Globus pallidus (tissue), 1 donor: ENCODE data around the gene SPRR3.
"Not testable (repeated sequence)": the region's sequence is repeated elsewhere in the genome, so short reads cannot be mapped to it uniquely, and the experiment has no call there.

Experiments used
- DNase-seq: peaks from one replicate; pipeline ENCODE4 v3.0.0-alpha.2; 2015; ENCODE audit warnings: low spot score

Gene SPRR3

DNA sequence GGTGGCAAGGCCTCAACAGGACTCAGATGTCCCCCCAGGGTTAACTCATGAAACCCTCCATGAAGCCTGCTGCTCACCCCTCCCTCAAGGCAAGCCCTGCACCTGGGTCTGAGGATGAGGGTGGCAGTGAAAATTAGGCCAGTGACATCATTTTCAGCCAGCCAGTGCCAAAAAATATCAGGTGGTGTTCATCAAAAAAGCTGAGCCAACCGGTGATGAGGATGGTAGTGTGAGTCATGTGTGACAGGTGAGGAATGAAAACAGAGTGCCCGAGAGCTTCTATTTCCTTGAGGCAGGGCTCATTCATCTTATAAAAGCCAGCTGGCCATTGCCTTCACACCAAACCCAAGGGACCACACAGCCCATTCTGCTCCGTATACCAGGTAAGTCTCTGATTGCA lies 17.8 kb upstream of the SPRR3 start, which contains the start of gene SPRR1A:
Gene SPRR1A (plus strand): TSS at position 339 of the 400 bp plus-strand sequence. CDS start 1,150 bp downstream, outside the sequence.
- DNase-seq = no peak

DNA sequence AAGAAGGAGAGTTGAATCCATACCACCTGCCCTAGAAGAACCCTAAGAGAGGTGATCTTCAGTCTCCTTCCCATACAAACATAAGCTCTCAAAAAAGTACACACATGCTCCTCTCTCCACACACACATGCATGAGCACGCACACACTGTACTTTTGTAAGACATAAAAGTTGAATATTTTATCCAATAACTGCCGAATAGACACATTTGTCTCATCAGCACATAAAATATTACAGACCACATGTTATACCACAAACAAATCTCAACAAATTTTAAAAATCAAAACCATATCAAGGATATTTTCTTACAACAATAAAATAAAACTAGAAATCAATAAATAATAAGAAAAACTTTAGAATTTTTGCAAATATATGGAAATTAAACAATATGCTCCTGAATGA lies 15.0 kb upstream of the SPRR3 start:
- no peak for DNase-seq

GRCh38 chr1:152993186-152993585 lies 8.4 kb upstream of the SPRR3 start:
- DNase-seq = no peak

GRCh38 chr1:152995842-152996241 lies 5.7 kb upstream of the SPRR3 start:
- no peak for DNase-seq

DNA sequence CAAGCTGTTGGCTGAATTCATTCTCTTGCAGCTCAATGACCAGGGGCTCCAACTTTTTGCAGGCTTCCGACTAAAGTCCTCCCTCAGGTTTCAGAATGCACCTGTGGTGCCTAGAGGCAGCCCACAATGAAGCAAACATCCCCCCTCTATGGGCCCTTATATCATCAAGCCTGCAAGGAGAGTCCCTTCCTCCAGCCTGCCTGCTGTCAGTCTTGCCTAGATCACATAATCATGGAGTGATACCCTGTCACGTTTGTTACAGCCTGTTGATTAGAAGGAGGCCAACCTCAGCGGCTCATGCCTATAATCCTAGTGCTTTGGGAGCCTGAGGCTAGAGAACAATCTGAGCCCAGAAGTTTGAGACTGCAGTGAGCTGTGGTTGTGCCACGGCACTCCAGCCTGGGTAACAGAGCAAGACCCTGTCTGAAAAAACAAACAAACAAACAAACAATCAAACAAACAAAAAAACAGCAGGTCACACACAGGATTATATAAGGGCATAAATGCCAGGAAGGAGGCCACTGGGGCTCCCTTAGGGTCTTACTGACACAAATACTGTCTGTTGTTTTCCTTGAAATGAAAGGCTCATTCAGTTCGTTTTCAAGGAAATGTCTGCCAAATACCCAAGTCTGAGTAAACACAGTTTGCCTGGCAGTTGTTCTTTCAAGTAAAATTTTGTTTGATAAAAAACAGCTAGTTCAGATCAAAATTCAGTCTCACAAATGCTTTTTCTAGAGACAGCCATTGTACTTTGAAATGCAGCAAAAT lies 4.7 kb upstream of the SPRR3 start:
- DNase-seq = peak; percentile 69

DNA sequence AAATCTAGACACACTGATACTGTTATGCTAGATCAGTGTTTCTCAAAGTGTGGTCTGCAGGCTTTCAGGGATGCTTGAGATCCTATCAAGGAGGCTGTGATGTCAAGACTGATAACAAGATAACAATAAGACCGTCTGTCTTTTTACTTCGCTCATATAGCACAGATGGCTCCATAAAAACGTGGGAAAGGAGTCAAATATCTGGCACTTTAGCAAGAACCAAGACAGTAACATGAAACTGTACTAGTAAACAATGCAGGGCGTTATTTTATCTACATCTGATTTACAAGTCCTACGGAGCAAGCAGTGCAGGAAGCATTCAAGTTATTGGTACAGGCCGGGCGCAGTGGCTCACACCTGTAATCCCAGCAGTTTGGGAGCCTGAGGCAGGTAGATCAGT lies 3.6 kb upstream of the SPRR3 start:
- no peak for DNase-seq

GRCh38 chr1:152998476-152998875 lies 3.1 kb upstream of the SPRR3 start:
- no peak for DNase-seq

DNA sequence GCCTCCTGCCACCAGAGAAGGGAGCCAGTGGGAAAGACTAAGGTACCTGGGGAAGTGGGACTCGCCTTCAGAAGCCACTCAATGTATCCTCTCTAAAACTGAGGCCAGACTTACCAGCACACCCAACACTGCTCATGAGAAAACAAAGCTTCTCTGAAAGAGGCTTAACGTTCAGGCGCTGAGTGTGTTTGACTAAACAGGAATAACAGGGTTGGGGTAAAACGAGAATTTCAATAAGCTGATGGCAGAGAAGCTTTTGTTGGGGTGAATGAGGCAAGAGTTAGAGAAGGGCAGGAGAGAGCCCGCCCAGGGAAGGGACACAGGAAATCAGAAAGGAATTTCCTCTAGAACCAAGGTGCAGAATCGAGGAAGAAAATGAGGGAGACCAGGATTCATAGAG lies 1.7 kb upstream of the SPRR3 start:
- no peak for DNase-seq

DNA sequence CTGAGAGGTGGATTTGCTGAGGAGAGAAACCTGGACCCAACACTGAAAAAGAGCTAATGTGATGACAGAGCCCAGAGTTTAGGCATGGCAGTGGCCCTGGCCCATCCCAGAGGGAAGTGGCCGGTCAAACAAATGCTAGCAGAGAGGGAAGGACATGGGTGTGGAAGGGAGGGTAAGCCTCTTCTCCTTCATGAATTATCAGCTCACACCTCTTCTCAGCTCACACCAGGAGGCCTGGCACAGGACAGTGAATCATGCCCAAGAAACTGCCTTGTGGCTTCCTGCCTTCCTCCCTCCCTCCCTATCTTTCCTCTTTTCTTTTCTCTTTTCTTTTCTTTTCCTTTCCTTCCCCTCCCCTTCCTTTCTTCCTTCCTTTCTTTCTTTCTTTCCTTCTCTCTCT lies 1.3 kb upstream of the SPRR3 start:
- no peak for DNase-seq

GRCh38 chr1:153011235-153011758 lies 9.7 kb downstream of the SPRR3 start:
- not testable (repeated sequence) for DNase-seq

- not testable (repeated sequence) for DNase-seq
These were observed 20.3 kb downstream of the SPRR3 start for GRCh38 chr1:153021829-153022228.

DNA sequence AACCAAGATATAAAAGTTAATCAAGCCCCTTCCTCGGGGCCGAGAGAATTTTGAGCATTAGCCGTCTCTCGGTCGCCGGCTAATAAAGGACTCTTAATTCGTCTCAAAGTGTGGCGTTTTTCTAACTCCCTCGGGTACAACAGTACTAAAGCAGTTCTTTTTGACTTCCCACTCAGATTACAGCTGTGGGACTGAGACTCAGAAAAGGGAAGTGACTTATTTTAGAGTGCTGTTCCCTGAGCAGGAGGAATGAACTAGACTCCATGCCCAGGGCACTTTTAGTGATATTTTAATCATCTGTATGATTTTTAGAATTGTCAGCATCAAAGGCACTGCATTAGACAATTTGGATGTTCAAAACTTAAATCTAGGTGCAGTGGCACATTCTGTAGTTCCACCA lies 20.8 kb downstream of the SPRR3 start:
- not testable (repeated sequence) for DNase-seq

- no peak for DNase-seq
These were observed 21.6 kb downstream of the SPRR3 start for GRCh38 chr1:153023109-153023508.

GRCh38 chr1:153024413-153024812 lies 22.9 kb downstream of the SPRR3 start:
- DNase-seq = no peak

- no peak for DNase-seq
These were observed 24.2 kb downstream of the SPRR3 start for GRCh38 chr1:153025797-153026196.

GRCh38 chr1:153028766-153029165 lies 27.2 kb downstream of the SPRR3 start:
- no peak for DNase-seq

GRCh38 chr1:153030895-153031294 lies 29.3 kb downstream of the SPRR3 start, which contains the start of gene SPRR1B:
SPRR1B (plus strand) TSS chr1:153031203; CDS start chr1:153032346, 1,143 bp downstream.
- no peak for DNase-seq

DNA sequence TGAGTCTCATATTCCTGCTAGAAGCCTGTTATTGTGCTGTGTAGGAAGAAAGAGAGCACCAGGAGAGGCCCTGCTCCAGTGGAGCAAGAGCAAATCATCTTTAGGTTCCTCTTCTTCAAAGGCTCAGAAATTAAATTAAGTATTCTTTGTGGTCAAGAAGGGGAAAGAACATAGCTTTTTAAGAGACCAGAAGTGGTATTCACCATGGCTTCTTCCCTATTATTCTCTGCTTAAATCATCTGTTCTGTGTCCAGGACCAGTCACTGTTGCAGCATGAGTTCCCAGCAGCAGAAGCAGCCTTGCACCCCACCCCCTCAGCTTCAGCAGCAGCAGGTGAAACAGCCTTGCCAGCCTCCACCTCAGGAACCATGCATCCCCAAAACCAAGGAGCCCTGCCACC lies 30.5 kb downstream of the SPRR3 start:
- no peak for DNase-seq

GRCh38 chr1:153032677-153033308 lies 31.2 kb downstream of the SPRR3 start:
- DNase-seq = peak; percentile 49

DNA sequence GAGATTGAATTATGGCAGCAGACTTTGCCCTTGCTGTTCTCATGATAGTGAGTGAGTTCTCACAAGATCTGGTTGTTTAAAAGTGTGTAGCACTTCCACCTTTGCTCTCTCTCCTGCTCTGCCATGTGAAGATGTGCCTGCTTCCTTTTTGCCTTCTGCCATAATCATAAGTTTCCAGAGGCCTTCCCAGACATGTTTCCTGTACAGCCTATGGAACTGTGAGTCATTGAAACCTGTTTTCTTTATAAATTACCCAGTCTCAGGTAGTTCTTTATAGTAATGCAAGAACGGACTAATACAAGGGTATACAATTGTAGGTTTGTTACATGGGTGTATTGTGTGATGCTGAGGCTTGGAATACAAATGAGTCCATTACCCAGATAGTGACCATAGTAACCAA lies 33.7 kb downstream of the SPRR3 start:
- no peak for DNase-seq

DNA sequence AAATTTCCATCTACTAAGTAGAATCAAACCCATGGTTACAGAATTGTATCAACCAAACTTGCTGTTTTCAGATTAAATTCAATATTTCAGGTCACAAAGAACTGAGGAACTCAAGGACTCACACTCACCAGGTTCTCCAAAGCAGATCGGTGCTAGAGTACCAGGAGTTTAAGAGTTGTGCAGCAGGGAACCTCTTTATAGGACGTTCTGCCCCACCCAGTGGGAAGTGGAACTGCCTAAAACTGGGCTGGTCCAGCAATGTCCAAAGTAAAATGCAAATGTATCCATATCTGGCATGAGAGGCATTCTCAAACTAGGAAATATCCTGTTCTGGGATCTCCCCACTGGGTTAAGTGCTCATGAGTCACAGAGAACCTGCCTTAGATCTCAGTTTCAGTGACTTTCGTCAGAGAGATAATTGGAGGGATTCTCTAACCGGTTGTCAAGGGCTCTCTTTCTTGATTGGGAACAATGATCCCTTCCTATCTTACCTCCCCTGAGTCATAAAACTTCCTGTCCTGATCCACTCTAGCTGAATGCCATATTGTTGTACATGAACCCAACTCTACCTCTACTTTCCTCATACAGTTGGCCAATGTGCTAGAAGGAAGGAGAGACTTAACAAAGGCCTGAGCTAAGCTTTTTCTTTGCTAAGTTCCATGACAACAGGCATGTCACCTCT lies 39.5 kb downstream of the SPRR3 start, which contains the start of gene SPRR2D:
Gene SPRR2D (minus strand): TSS at position 171 of the 682 bp plus-strand sequence. CDS start 774 bp downstream, outside the sequence.
- no peak for DNase-seq

GRCh38 chr1:153049211-153049610 lies 47.7 kb downstream of the SPRR3 start:
- no peak for DNase-seq
